KMS-11 (cell line): ENCODE data around the gene MCC.

ENCODE experiments used
- H2AFZ ChIP-seq: fragments of 200-600 bp; sonication (generic); 2 replicates; pipeline ENCODE4 v1.6.1; 2016; ENCODE audit warnings: antibody characterized with exemption, mixed run types, low read depth
- H3K27ac ChIP-seq: fragments of 200-600 bp; sonication (generic); 2 replicates; pipeline ENCODE4 v1.6.1; 2016; ENCODE audit warnings: mild to moderate bottlenecking, mixed run types
- H3K27me3 ChIP-seq: fragments of 200-600 bp; sonication (generic); 2 replicates; pipeline ENCODE4 v1.6.1; 2017; ENCODE audit warnings: mild to moderate bottlenecking, low read depth, mixed run types, moderate library complexity; ENCODE audit not compliant: insufficient read depth
- H3K36me3 ChIP-seq: fragments of 200-600 bp; sonication (generic); 2 replicates; pipeline ENCODE4 v1.6.1; 2017; ENCODE audit warnings: mild to moderate bottlenecking, mixed run types; ENCODE audit not compliant: insufficient read depth
- H3K4me1 ChIP-seq: fragments of 200-600 bp; sonication (generic); 2 replicates; pipeline ENCODE4 v1.6.1; 2016; ENCODE audit warnings: mild to moderate bottlenecking, low read depth, mixed run types; ENCODE audit not compliant: poor library complexity, severe bottlenecking
- H3K4me2 ChIP-seq: fragments of 200-600 bp; sonication (generic); 2 replicates; pipeline ENCODE4 v1.7.0; 2016; ENCODE audit warnings: mild to moderate bottlenecking, mixed run types
- H3K4me3 ChIP-seq: fragments of 200-600 bp; sonication (generic); IDR thresholded peaks from 2 replicates; pipeline ENCODE4 v1.6.1; 2017; ENCODE audit warnings: low read depth, low read length, mixed read lengths; ENCODE audit not compliant: insufficient read depth
- H3K79me2 ChIP-seq: fragments of 200-600 bp; sonication (generic); 2 replicates; pipeline ENCODE4 v1.6.1; 2016; ENCODE audit warnings: low read depth, mixed run types; ENCODE audit not compliant: insufficient read depth
- H3K9ac ChIP-seq: fragments of 200-600 bp; sonication (generic); 2 replicates; pipeline ENCODE4 v1.6.1; 2016; ENCODE audit warnings: mild to moderate bottlenecking, mixed run types
- H4K20me1 ChIP-seq: fragments of 200-600 bp; sonication (generic); 2 replicates; pipeline ENCODE4 v1.6.1; 2016; ENCODE audit warnings: mild to moderate bottlenecking, mixed run types; ENCODE audit not compliant: insufficient read depth
- TF ChIP-seq, protein P1 (sequence below): fragments of 200-600 bp; sonication (generic); conservative IDR thresholded peaks from 2 replicates; pipeline ENCODE4 v1.6.1; 2017; ENCODE audit warnings: low read depth, mild to moderate bottlenecking, antibody characterized with exemption, low read length, moderate library complexity, mixed read lengths

The MCC gene

DNA sequence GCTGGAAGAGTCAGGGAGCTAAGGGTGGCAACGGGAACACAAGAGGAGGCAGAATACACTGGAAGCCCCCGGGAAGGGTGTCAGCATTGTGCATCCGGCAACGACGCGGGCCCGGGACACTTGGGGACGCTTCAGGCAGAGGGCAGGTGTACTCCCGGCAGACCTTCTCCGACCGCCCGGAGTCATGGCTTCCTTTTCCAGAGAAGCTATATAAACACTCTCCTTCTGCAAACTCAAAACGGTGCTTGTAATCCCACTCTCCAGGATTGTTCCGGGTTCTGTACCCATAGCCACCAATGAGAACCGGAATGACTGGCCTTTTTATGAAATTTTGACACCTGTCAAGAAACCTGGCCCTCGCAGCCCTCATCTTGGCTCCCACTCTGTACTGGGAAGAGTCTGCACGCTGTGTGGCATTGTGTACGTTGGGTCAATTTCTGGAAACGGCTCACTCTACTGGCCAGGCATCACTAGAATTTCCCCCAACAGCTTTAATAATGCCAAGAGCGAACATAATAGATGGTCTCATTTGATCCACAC, 462 bp upstream of the MCC start:
- Histone ChIP-seq H3K27ac (no peak overlapping the region), H3K4me1 (peaks cover 6% of the 10 kb centered on the region), H3K9ac (no peak overlapping the region), H3K4me2 (no peak overlapping the region), H3K4me3 (no peak overlapping the region), H2AFZ (no peak overlapping the region), H3K27me3 (no peaks in the 10 kb centered on the region), H4K20me1 (no peaks in the 10 kb centered on the region), H3K36me3 (no peaks in the 10 kb centered on the region), H3K79me2 (no peaks in the 10 kb centered on the region)
- TF ChIP-seq, protein P1, sequence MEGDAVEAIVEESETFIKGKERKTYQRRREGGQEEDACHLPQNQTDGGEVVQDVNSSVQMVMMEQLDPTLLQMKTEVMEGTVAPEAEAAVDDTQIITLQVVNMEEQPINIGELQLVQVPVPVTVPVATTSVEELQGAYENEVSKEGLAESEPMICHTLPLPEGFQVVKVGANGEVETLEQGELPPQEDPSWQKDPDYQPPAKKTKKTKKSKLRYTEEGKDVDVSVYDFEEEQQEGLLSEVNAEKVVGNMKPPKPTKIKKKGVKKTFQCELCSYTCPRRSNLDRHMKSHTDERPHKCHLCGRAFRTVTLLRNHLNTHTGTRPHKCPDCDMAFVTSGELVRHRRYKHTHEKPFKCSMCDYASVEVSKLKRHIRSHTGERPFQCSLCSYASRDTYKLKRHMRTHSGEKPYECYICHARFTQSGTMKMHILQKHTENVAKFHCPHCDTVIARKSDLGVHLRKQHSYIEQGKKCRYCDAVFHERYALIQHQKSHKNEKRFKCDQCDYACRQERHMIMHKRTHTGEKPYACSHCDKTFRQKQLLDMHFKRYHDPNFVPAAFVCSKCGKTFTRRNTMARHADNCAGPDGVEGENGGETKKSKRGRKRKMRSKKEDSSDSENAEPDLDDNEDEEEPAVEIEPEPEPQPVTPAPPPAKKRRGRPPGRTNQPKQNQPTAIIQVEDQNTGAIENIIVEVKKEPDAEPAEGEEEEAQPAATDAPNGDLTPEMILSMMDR: no peak

DNA sequence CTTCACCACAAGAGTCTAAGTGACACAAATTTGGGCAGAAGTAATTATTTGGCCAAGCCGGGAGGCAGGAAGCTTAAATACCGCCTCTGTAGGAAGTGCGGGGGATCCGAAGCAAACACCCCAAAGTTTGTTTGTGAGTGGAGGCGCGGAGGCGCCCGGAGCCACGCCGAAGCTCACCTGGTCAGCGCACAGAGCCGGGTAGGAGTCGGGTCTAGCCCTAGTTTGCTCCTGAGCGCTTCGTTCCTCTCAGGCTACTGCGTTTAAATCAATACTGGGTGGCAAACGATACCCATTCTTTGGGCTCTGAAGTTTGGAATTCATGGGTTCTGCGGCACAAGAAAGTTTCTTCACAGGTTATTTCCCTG, 855 bp downstream of the MCC start:
- TF ChIP-seq, protein P1: no peak
- Histone ChIP-seq H2AFZ (no peak overlapping the region), H3K4me3 (no peak overlapping the region), H3K4me2 (no peak overlapping the region), H3K9ac (no peak overlapping the region), H4K20me1 (no peaks in the 10 kb centered on the region), H3K27ac (no peak overlapping the region), H3K4me1 (peaks cover 6% of the 10 kb centered on the region), H3K36me3 (no peaks in the 10 kb centered on the region), H3K27me3 (no peaks in the 10 kb centered on the region), H3K79me2 (no peaks in the 10 kb centered on the region)

- Histone ChIP-seq H3K4me2 (no peak overlapping the region), H3K4me1 (no peaks in the 10 kb centered on the region), H3K36me3 (no peaks in the 10 kb centered on the region), H3K27ac (no peak overlapping the region), H3K27me3 (no peaks in the 10 kb centered on the region), H3K4me3 (no peak overlapping the region), H4K20me1 (no peaks in the 10 kb centered on the region), H3K79me2 (no peaks in the 10 kb centered on the region), H2AFZ (no peak overlapping the region), H3K9ac (no peak overlapping the region)
- TF ChIP-seq, protein P1: no peak
These were observed 8.0 kb downstream of the MCC start for GRCh38 chr5:113480243-113480642.

- no peak overlapping the region for H3K27ac ChIP-seq
- TF ChIP-seq, protein P1: no peak
- H3K4me2 ChIP-seq: no peak overlapping the region
- H3K9ac ChIP-seq: no peak overlapping the region
- no peak overlapping the region for H2AFZ ChIP-seq
- no peaks in the 10 kb centered on the region for H3K79me2 ChIP-seq
- H3K4me3 ChIP-seq: no peak overlapping the region
- no peaks in the 10 kb centered on the region for H3K4me1 ChIP-seq
- H3K27me3 ChIP-seq: no peaks in the 10 kb centered on the region
- no peaks in the 10 kb centered on the region for H3K36me3 ChIP-seq
- H4K20me1 ChIP-seq: no peaks in the 10 kb centered on the region
These were observed 9.6 kb downstream of the MCC start for GRCh38 chr5:113478691-113479090.
